LNCaP clone FGC (cell line): ENCODE measurements around the gene STXBP5.

Experiments used
- DNase-seq: peaks from one replicate; pipeline ENCODE4 v3.0.0-alpha.2; 2011; ENCODE audit warnings: low read depth
- H3K4me3 ChIP-seq: 2 replicates; pipeline ENCODE4 v1.5.1; 2011; ENCODE audit warnings: mild to moderate bottlenecking, low read depth, low read length, control low read depth
- CTCF ChIP-seq: IDR thresholded peaks from 2 replicates; pipeline ENCODE4 v1.5.1; 2012; ENCODE audit warnings: mild to moderate bottlenecking; ENCODE audit not compliant: control insufficient read depth, insufficient read depth; ENCODE audit errors: extremely low read depth

The STXBP5 gene

GRCh38 chr6:147231589-147231988 is 27.4 kb downstream of the STXBP5 start:
- TF ChIP-seq CTCF, result no peak
- H3K4me3 ChIP-seq, result no peak overlapping the region
- DNase-seq, result no peak

GRCh38 chr6:147234685-147235084 is 30.5 kb downstream of the STXBP5 start:
- no peak overlapping the region for H3K4me3 ChIP-seq
- DNase-seq, result no peak
- no peak for TF ChIP-seq CTCF

GRCh38 chr6:147238164-147238563 is 33.9 kb downstream of the STXBP5 start:
- no peak for DNase-seq
- no peak for TF ChIP-seq CTCF
- H3K4me3 ChIP-seq, result no peak overlapping the region

- no peak for DNase-seq
- no peak for TF ChIP-seq CTCF
These were observed 34.7 kb downstream of the STXBP5 start for GRCh38 chr6:147238906-147239305.

GRCh38 chr6:147244832-147245231 is 40.6 kb downstream of the STXBP5 start:
- no peak overlapping the region for H3K4me3 ChIP-seq
- DNase-seq, result no peak
- TF ChIP-seq CTCF, result no peak

More at GRCh38 chr6:147238906-147239305, 34.7 kb downstream of the STXBP5 start:
- no peak overlapping the region for H3K4me3 ChIP-seq

- no peak for TF ChIP-seq CTCF
- H3K4me3 ChIP-seq, result no peak overlapping the region
- no peak for DNase-seq
These were observed 41.5 kb downstream of the STXBP5 start for GRCh38 chr6:147245693-147246092.

- TF ChIP-seq CTCF, result no peak
- DNase-seq, result no peak
- H3K4me3 ChIP-seq, result no peak overlapping the region
These were observed 42.8 kb downstream of the STXBP5 start for GRCh38 chr6:147246853-147247635.
